HG02852 (cell line): ENCODE results near the gene CHRNB1.

ENCODE experiments used
- ATAC-seq: cut with Tn5 transposase; IDR thresholded peaks from one replicate; pipeline ENCODE4 v1.9.1; 2021; ENCODE audit warnings: mild to moderate bottlenecking, moderate library complexity; ENCODE audit not compliant: unreplicated experiment

CHRNB1 gene, protein sequence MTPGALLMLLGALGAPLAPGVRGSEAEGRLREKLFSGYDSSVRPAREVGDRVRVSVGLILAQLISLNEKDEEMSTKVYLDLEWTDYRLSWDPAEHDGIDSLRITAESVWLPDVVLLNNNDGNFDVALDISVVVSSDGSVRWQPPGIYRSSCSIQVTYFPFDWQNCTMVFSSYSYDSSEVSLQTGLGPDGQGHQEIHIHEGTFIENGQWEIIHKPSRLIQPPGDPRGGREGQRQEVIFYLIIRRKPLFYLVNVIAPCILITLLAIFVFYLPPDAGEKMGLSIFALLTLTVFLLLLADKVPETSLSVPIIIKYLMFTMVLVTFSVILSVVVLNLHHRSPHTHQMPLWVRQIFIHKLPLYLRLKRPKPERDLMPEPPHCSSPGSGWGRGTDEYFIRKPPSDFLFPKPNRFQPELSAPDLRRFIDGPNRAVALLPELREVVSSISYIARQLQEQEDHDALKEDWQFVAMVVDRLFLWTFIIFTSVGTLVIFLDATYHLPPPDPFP

GRCh38 chr17:7444682-7445618 lies at the start of gene CHRNB1:
CHRNB1 (plus strand) TSS chr17:7445061; CDS start chr17:7445128, 67 bp downstream.
- no peak for ATAC-seq

DNA sequence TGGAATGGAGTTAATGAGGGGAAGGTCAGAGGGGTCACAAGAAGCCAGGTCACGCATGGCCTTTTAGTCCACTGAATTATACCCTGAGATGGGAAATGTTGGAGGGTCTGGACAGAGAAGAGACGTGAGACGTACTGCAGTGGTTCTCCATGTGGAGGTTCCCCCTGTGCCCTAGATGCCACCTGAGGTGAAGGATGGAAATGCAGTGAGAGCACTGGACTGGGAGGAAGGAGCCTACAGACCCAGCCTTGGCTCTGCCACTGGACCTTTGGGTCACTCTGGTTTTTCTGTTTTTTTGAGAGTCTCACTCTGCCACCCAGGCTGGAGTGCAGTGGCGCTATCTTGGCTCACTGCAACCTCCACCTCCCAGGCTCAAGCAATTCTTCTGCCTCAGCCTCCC lies 48.7 kb upstream of the CHRNB1 start:
- no peak for ATAC-seq

- ATAC-seq, result no peak
Observed at GRCh38 chr17:7398612-7399011, 46.2 kb upstream of the CHRNB1 start.

DNA sequence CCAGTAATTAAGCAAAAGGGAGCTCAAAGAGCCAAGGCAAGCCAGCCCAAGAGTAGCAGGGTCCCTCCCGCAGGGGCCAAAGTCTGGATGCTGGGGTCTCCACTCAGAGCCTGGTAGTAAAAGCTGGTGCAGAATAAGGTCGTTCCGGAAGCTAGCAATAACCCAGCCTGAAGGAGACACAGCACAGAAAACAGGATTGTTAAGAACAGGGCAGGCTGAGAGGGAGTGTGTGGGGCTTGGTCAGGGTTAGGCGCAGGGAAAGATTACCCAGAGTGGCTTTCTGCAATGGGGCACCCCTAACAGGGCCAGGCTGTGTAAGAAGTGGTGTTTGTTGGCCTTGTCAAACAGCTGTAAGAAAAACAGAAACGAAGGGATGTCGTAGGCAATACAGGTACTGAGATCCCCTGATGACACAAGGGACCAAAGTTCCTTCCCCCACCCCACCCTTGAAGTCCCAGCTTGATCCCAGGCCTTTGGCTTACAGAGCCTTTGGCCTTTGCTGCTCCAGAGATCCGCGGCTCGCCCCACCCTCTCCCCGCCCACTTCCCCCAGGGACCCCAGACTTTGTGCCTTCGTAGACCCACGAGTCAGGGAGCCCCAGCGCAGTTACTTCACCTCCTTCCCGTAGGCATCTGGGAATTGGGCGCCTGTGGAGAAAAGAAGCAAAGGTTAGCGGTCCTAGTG lies 41.7 kb upstream of the CHRNB1 start:
- ATAC-seq, result no peak

GRCh38 chr17:7403727-7403976 lies 41.2 kb upstream of the CHRNB1 start:
- ATAC-seq, result no peak

- peak; percentile 93 for ATAC-seq
Observed at GRCh38 chr17:7403977-7404736, 40.7 kb upstream of the CHRNB1 start, which contains the start of gene TMEM256. TMEM256 (minus strand) TSS chr17:7404097; CDS start chr17:7404084, 13 bp downstream.

DNA sequence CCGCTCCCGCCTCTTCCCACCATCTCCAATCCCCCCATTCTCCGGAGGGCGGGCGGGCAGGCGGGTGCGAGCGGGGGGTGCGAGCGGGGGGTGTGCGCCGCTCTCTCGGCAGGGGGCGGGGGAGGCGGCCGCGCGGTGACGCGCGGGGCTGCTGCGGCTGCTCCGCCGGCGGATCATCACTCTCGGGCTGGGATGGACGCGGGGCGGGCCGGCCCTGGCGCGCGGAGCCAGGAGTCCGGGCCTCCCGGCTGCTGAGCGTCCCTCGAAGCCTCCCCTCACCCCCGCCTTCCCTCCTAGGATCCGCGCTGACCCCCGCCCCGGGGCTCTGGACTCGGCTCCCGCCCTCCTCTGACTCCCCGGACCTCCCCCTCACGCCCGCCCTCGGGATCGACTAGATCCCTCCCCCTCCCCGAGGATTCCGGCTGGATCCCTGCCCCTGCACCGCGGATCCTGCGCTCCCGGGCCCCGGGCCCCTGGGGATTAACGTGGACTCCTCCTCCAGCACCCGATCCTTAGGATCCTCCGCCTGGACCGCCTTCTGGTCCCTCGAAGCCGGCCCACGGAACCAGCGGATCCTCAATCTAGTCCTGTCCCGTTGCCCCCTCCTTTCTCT lies 40.0 kb upstream of the CHRNB1 start:
- peak; percentile 2 for ATAC-seq

DNA sequence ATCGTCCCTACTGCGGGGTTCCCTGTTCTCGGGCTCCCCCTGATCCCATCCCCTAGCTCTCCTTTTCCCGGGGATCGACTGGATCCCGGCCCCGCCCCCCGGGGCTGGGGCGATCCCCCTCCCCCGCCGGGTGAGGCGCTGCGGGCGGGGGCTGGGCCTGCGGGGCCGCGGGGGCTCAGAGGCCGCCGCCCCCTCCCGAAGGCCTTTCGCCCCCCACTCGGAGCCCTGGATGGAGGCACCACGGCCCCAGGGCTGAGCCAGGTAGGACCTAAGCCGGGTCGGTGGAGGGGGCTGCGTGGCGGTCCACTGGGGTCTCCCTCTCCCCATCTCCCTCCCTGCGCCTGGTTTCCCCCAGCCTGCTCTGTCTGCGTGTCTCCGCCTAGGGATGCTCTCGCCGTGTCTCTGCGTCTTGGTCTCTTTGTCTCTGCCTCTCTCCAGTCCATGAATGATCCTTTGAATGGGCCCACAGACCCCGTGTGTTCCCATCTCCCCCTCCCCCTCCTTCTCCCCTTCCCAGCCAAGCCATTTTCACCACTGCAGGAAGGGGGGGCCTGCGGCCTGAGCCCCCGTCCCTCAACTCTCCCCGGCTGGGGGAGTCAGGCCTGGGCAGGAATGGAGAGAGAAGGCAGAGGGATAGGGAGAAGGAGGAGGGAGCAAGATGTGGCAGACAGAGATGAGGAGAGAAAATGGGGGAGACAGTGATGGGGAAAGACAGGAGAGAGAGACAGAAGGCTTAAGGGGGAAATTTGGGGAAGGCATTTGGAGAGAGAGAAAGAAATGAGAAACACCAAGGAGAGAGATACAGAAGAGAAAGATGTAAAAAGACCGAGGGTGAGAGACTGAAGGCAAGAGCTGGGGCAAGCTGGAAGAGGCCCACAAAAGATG lies 39.3 kb upstream of the CHRNB1 start:
- ATAC-seq, result no peak

GRCh38 chr17:7406235-7406825 lies 38.5 kb upstream of the CHRNB1 start:
- ATAC-seq, result no peak

DNA sequence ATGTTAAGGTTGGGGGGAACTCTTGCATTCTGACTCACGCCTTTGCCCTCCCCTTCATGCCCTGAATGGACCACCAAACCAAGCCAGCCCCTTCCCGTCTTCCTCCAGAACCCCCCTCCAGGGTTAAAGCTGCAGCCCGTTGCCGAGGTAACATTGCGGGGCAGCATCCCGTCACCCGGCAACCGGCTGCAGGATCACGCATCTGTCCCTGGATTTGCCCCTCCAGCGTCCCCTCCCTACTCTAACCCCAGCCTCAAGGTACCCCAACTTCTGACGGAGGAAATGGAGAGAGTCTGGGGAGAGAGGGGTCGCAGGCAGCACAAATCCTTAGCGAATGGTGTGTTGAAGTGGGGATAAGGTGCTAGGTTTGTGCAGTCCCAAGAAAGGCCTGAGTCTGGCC lies 37.8 kb upstream of the CHRNB1 start:
- no peak for ATAC-seq

GRCh38 chr17:7407485-7408251 lies 37.2 kb upstream of the CHRNB1 start, which contains the start of gene NLGN2:
NLGN2 (plus strand) TSS chr17:7407845; CDS start chr17:7408256, 411 bp downstream.
- ATAC-seq, result no peak

GRCh38 chr17:7408252-7408727 lies 36.6 kb upstream of the CHRNB1 start:
- ATAC-seq, result no peak

DNA sequence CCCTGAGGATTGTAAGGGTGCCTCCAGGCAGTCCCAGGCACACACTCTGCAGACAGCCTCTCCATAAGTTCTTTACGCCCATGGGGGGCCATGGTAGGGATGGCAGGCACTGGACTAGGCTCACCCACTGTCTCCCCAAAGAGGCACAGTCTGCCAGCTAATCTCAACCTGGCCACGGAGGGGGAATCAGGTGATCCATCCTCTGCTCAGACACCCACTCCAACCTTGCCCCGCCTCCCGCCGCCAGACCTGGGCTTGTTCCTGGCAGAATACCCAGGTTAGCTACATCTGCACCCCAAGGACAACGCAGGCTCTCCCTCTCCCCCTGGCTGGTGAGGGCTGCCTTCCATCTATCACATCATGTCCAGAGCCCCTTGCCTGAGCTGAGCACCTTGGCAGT lies 36.0 kb upstream of the CHRNB1 start:
- no peak for ATAC-seq

DNA sequence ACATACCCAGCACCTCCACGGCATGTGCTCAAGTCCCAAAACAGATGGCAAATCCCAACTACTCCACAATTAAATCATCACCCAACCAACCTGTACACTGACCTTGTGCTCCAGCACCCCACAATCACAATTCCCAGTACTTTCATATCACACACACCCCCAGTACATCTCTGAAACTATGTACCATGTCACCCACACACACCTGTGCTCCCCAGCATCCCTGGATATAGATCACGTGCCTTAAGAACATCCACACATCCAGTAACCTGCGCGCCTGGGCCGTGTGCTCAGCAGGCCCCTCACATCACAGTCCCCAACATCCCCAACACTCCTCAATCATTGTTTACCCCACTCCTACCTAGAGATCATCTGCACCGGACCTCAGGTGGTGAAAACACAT lies 35.1 kb upstream of the CHRNB1 start:
- no peak for ATAC-seq

GRCh38 chr17:7410634-7411426 lies 34.0 kb upstream of the CHRNB1 start:
- ATAC-seq, result no peak

DNA sequence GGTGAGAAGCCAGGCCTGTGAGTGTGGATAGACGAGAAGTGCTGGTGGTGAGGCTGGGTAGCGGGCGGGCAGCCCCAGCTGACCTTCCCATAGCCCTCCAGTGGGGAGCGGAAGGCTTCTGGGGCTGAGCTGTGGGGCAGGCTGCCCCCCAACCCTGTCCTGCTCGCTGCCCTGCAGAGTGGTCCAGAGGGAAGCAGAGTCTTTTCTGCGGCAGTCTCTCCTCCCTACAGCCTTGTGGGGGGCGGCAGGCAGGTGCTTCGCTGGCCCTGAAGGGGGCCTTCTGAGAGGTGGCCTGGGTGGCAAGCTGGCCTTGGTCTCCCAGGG lies 33.5 kb upstream of the CHRNB1 start:
- ATAC-seq, result no peak

- no peak for ATAC-seq
Observed at GRCh38 chr17:7413346-7413985, 31.4 kb upstream of the CHRNB1 start.
